Fibroblast of the aortic adventitia (primary cell): ENCODE data around the gene HARS2. TPM values are rescaled to one million over a fixed set of nuclear protein-coding genes. Genes with fewer than 3 reads are reported as not detected.
A peak's percentile ranks its signal among the peaks of the same experiment; 100 is the strongest.
"Not testable (repeated sequence)": the region's sequence is repeated elsewhere in the genome, so short reads cannot be mapped to it uniquely, and the experiment has no call there.

Source experiments
- DNase-seq: peaks from one replicate; pipeline ENCODE4 v3.0.0-alpha.2; 2010; ENCODE audit warnings: low read depth
- H3K4me3 ChIP-seq: 2 replicates; pipeline ENCODE4 v1.5.1; 2011; ENCODE audit warnings: low read depth, mild to moderate bottlenecking, control low read depth, low read length, moderate library complexity
- CTCF ChIP-seq: IDR thresholded peaks from 2 replicates; pipeline ENCODE4 v1.5.1; 2011; ENCODE audit warnings: mild to moderate bottlenecking, low read length, control low read depth, inconsistent platforms; ENCODE audit not compliant: insufficient read depth
- total RNA-seq: library from RNA; depleted of rRNA; stranded (reverse); fragments of >200 nt; gene quantifications from 2 replicates; pipeline ENCODE4 v1.2.3, GENCODE V29; 2012; ENCODE audit warnings: low replicate concordance

HARS2 gene, protein sequence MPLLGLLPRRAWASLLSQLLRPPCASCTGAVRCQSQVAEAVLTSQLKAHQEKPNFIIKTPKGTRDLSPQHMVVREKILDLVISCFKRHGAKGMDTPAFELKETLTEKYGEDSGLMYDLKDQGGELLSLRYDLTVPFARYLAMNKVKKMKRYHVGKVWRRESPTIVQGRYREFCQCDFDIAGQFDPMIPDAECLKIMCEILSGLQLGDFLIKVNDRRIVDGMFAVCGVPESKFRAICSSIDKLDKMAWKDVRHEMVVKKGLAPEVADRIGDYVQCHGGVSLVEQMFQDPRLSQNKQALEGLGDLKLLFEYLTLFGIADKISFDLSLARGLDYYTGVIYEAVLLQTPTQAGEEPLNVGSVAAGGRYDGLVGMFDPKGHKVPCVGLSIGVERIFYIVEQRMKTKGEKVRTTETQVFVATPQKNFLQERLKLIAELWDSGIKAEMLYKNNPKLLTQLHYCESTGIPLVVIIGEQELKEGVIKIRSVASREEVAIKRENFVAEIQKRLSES
- 22.7 and 39.0 TPM in 2 replicates for total RNA-seq

- TF ChIP-seq CTCF: peak; percentile 1
- H3K4me3 ChIP-seq: peak within 1 kb of the TSS; percentile 99
- DNase-seq: peak; percentile 95
Observed at GRCh38 chr5:140690941-140691924, at the start of gene HARS2, which contains the start of gene HARS1. HARS2 (plus strand) TSS chr5:140691455; CDS start chr5:140691649, 194 bp downstream. HARS1 (minus strand) TSS chr5:140691370; CDS start chr5:140691304, 66 bp downstream.

GRCh38 chr5:140641716-140642115 is 49.5 kb upstream of the HARS2 start:
- no peak for DNase-seq
- TF ChIP-seq CTCF: no peak
- H3K4me3 ChIP-seq: no peak overlapping the region

DNA sequence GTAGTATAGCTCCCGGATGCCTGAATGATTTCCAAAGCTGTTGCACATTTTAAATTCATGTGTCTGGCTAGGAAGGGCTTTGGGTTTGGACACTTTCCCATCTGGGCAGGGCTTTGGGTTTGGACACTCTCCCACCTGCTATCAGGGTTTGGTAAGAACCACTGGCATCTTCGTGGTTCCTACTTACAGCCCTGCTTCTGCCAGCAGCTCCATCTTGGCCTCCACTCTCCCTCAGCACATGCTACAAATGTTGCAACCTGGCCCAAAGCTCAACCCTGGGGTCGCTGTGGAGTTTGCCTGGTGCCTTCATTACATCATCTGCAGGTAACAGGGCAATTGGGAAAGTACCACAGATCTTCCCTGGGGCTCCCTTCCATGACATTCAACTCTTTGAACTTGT is 48.5 kb upstream of the HARS2 start:
- H3K4me3 ChIP-seq: no peak overlapping the region
- no peak for TF ChIP-seq CTCF
- DNase-seq: peak; percentile 95

- no peak for DNase-seq
- peak overlapping the region; percentile 93 for H3K4me3 ChIP-seq
- no peak for TF ChIP-seq CTCF
Observed at GRCh38 chr5:140647042-140647419, 44.2 kb upstream of the HARS2 start.

DNA sequence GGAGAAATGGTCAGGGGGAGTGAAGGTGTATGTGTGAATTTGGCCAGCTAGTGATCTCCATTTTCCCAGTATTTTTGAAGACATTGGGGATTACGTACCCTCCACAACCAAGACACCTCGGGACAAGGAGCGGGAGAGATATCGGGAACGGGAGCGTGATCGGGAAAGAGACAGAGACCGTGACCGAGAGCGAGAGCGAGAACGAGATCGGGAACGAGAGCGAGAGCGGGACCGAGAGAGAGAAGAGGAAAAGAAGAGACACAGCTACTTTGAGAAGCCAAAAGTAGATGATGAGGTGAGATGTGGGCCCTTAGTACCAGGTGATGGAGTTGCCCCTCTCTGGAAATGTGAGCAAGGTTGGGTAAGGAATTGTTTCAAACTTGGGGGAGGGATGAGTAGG is 32.4 kb upstream of the HARS2 start:
- H3K4me3 ChIP-seq: no peak overlapping the region
- TF ChIP-seq CTCF: no peak
- DNase-seq: no peak

- DNase-seq, H3K4me3 ChIP-seq: not testable (repeated sequence)
Observed at GRCh38 chr5:140660371-140660770, 30.9 kb upstream of the HARS2 start.

GRCh38 chr5:140664030-140664358 is 27.3 kb upstream of the HARS2 start:
- TF ChIP-seq CTCF: no peak
- peak overlapping the region; percentile 99 for H3K4me3 ChIP-seq
- no peak for DNase-seq
